GM19193 (cell line): ENCODE measurements around the gene RSRC1.

Experiments used
- POLR2A ChIP-seq: IDR thresholded peaks from 4 replicates; pipeline ENCODE4 v1.6.1; 2011; ENCODE audit not compliant: insufficient read depth, insufficient read length; ENCODE audit errors: extremely low read depth

RSRC1 gene

GRCh38 chr3:158217992-158218391 lies 108.1 kb downstream of the RSRC1 start:
- no peak for TF ChIP-seq POLR2A

DNA sequence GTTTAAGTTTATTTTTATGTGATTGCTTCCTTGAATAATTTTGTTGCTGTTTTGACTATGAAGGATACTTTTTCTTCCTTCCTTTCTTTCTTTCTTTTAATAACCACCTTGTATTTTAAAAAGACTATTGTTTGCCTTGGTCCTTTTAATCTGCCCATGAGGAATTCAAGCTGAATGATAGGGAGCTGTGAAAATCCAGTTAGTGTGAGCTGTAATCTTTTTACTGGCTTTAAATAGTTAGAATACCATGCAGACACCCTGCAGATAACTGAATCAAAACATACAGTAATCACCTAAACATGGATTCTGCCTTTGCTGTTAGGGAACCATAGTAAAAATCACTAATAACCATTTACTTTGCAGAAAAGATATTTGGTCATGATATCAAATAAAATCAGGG lies 110.7 kb downstream of the RSRC1 start:
- no peak for TF ChIP-seq POLR2A

- no peak for TF ChIP-seq POLR2A
Observed at GRCh38 chr3:158221426-158221825, 111.5 kb downstream of the RSRC1 start.

DNA sequence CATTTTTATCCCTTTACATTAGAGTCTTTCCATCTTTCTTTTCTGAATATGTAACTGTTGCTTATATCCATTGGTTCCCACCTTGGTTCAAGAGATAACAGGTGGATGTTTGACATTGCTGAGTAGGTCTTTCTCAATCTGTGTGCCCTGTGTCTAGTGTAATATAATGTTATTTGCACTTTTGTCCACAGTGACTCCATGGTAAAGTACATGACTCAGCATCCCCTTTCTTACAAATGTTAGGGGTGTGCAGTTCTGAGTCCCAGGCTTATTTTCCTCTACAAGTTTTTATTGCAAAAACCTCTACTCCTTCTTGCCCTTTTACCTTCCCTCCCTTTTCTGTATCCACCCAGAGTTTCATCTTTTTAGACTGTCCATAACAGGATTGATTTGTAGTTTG lies 116.5 kb downstream of the RSRC1 start:
- TF ChIP-seq POLR2A: no peak

DNA sequence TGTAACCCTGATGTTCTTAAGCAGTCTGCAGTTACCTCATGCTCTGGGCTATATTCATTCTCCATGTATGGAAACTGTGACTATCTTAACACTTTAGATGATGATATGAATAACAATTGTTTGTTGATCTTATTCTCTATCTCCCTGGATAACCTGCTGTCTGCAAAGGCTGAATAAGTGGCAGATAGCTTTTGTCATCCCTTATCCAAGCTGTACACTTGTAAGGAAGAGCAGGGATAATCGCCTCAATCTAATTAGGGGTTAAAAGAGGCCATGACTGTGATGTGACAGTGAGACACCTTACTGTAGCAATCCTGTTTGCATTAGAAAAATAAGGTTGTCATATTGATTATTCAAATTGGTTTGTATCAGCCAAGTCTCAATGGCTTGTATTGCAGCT lies 123.9 kb downstream of the RSRC1 start:
- TF ChIP-seq POLR2A: no peak

DNA sequence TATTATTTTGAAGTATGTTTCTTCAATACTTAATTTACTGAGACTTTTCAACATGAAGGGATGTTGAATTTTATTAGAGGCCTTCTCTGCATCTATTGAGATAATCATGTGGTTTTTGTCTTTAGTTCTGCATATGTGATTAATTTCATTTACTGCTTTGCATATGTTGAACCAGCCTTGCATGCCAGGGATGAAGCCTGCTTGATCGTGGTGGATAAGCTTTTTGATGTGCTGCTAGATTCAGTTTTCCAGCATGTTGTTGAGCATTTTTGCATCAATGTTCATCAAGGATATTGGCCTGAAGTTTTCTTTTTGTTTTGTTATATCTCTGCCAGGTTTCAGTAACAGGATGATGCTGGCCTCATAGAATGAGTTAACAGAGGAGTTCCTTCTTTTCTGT lies 134.4 kb downstream of the RSRC1 start:
- no peak for TF ChIP-seq POLR2A

GRCh38 chr3:158247288-158247687 lies 137.4 kb downstream of the RSRC1 start:
- no peak for TF ChIP-seq POLR2A

DNA sequence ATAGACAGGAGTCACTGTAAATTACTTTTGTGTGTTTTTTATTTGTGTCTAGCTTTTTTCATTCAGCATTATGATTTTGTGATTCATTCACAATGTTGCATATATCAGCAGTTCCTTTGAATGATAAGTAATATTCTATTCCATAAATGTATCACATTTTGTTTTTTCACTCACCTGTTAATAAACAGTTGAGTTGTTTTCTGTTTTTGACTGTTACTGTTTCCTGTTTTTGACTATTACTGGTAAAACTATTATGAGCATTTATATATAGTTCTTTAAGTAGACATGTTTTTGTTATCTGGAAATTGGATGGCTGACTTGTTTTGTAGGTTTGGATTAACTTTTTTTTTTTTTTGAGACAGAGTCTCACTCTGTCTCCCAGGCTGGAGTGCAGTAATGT lies 138.4 kb downstream of the RSRC1 start:
- no peak for TF ChIP-seq POLR2A

DNA sequence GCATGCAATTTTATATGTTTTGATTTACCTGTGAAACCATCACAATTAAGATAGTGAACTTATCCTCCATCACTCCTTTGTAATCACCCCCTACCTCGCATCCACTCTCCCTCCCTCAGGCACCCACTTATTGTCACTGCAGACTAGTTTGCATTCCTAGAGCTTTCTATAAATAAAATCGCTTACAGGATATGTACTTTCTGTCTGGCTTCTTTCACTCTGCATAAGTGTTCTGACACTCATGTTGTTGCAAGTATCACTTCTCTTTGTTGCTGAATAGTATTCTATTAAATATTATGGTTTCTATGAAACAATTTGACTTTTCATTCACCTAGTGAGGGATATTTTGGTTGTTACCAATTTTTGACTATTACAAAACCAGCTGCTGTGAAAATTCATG lies 139.3 kb downstream of the RSRC1 start:
- no peak for TF ChIP-seq POLR2A

GRCh38 chr3:158258619-158259018 lies 148.7 kb downstream of the RSRC1 start:
- TF ChIP-seq POLR2A: no peak

- TF ChIP-seq POLR2A: no peak
Observed at GRCh38 chr3:158260392-158260791, 150.5 kb downstream of the RSRC1 start.

DNA sequence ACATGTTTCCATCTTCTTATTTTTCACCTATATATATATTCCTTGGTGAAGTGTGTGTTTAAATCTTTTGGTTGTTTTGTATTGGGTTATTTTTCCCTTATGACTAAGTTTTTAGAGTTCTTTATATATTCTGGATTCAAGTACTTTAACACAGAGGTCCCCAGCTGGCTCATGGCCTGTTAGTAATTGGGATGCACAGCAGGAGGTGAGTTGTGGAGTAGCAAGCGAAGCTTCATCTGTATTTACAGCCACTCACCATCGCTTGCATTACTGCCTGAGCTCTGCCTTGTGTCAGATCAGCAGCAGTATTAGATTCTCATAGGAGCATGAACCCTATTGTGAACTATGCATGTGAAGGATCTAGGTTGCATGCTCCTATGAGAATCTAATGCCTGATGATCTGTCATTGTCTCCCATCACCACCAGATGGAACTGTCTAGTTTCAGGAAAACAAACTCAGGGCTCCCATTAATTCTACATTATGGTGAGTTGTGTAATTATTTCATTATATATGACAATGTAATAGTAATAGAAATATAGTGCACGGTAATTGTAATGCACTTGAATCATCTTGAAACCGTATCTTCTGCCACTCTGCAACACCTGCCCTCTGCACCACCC lies 151.6 kb downstream of the RSRC1 start:
- TF ChIP-seq POLR2A: no peak

DNA sequence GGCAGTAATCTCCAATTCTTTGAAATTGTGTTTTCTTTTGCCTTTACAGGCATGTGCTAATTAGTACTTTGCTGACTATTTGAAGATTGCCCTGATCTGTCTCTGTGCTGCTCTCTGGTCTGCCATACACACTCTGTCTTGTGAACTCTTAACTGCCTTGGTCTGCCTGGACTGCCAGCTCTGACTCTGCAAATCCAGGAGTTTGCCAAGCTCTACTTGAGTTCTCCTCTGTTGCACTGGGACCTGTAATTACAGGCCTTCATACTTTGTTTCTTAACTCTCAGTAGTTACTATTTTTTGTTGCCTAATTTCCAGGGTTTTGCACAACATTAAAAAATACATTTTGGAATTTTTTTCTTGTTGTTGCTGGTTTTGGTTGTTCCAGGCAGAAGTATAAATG lies 155.0 kb downstream of the RSRC1 start:
- no peak for TF ChIP-seq POLR2A

- TF ChIP-seq POLR2A: no peak
Observed at GRCh38 chr3:158267015-158267414, 157.1 kb downstream of the RSRC1 start.

- no peak for TF ChIP-seq POLR2A
Observed at GRCh38 chr3:158269942-158270341, 160.1 kb downstream of the RSRC1 start.

DNA sequence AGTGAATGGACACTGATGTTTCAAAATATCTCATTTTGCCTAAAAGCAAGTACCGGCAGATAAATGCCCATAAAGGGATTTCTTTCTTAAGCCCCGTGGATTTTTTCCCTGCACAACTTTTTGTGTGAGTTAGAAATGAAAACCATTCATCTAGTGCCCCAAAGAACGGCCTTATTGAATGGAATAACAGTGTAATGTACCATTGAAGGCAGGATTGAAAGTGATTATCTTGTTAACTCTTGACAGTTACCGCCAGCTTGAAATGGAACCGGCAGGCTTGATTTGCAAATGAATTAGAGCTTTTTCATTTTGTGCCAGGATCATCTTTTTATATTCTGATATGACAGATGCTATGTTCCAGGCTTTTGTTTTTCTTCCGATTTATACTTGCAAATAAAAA lies 162.2 kb downstream of the RSRC1 start:
- no peak for TF ChIP-seq POLR2A

GRCh38 chr3:158273656-158274055 lies 163.8 kb downstream of the RSRC1 start:
- no peak for TF ChIP-seq POLR2A
